ENCODE results near the gene IGSF8. TPM values are rescaled to one million over a fixed set of nuclear protein-coding genes. Genes with fewer than 3 reads are reported as not detected.

The IGSF8 gene
- total RNA-seq, 1 donor from 2014 or later: 42.8 TPM

- Histone ChIP-seq H3K4me2 (ENCODE audit: low read length) (no peak overlapping the region), H3K9ac (ENCODE audit: low read length) (no peak overlapping the region)
- no peak for FAIRE-seq
These were observed 13.6 kb downstream of the IGSF8 start for GRCh38 chr1:160084771-160085321.

GRCh38 chr1:160083968-160084770, 14.2 kb downstream of the IGSF8 start:
- Histone ChIP-seq H3K79me2 (ENCODE audit: insufficient read depth, low read length) (no peaks in the 10 kb centered on the region), H4K20me1 (ENCODE audit: insufficient read depth, low read length) (peaks cover 6% of the 10 kb centered on the region), H3K9me3 (ENCODE audit: insufficient read depth, low read depth, low read length) (no peaks in the 10 kb centered on the region), H3K4me1 (ENCODE audit: insufficient read depth, low read length) (peaks cover 6% of the 10 kb centered on the region), H2AFZ (ENCODE audit: low read depth, low read length) (peak overlapping the region; percentile 92), H3K36me3 (ENCODE audit: insufficient read depth, low read length) (no peaks in the 10 kb centered on the region), H3K9ac (ENCODE audit: low read length) (no peak overlapping the region), H3K27ac (ENCODE audit: low read depth, low read length) (no peak overlapping the region), H3K4me2 (ENCODE audit: low read length) (peak overlapping the region; percentile 83), H3K4me3 (ENCODE audit: insufficient read depth, low read depth, low read length) (peak overlapping the region; percentile 44), H3K27me3 (ENCODE audit: insufficient read depth, low read length) (peaks cover 43% of the 10 kb centered on the region)
- H3K27me3 Mint-ChIP-seq (ENCODE audit: low read depth, unreplicated experiment): peaks cover 74% of the 10 kb centered on the region
- DNase-seq (ENCODE audit: low read depth) (peak; percentile 17), FAIRE-seq (no peak)
- peaks cover 1% of the 10 kb centered on the region for H3K9me3 Mint-ChIP-seq (ENCODE audit: unreplicated experiment)
- TF ChIP-seq EZH2 (IDR thresholded peaks at IDR 0.05; ENCODE audit: insufficient read depth, low read length) (peak; percentile 45), CTCF (IDR thresholded peaks at IDR 0.05; ENCODE audit: insufficient read depth, low read depth, low read length) (peak; percentile 32)
- no peak overlapping the region for H3K27ac Mint-ChIP-seq (ENCODE audit: unreplicated experiment)
- H3K36me3 Mint-ChIP-seq (ENCODE audit: low read depth, unreplicated experiment): peaks cover 11% of the 10 kb centered on the region
- no peak overlapping the region for H3K4me3 Mint-ChIP-seq (ENCODE audit: unreplicated experiment)
- H3K4me1 Mint-ChIP-seq (ENCODE audit: low read depth, unreplicated experiment): no peaks in the 10 kb centered on the region

More at GRCh38 chr1:160084771-160085321, 13.6 kb downstream of the IGSF8 start:
- TF ChIP-seq CTCF (IDR thresholded peaks at IDR 0.05; ENCODE audit: insufficient read depth, low read depth, low read length) (no peak), EZH2 (IDR thresholded peaks at IDR 0.05; ENCODE audit: insufficient read depth, low read length) (no peak)
- H3K9me3 ChIP-seq (ENCODE audit: insufficient read depth, low read depth, low read length): no peaks in the 10 kb centered on the region
- peaks cover 42% of the 10 kb centered on the region for H3K27me3 ChIP-seq (ENCODE audit: insufficient read depth, low read length)
- H3K4me1 Mint-ChIP-seq (ENCODE audit: low read depth, unreplicated experiment): no peaks in the 10 kb centered on the region
- H3K4me3 Mint-ChIP-seq (ENCODE audit: unreplicated experiment): no peak overlapping the region
- no peaks in the 10 kb centered on the region for H3K79me2 ChIP-seq (ENCODE audit: insufficient read depth, low read length)
- no peak overlapping the region for H3K27ac ChIP-seq (ENCODE audit: low read depth, low read length)
- H3K9me3 Mint-ChIP-seq (ENCODE audit: unreplicated experiment): peaks cover 1% of the 10 kb centered on the region
- H2AFZ ChIP-seq (ENCODE audit: low read depth, low read length): no peak overlapping the region
- no peak overlapping the region for H3K27ac Mint-ChIP-seq (ENCODE audit: unreplicated experiment)
- no peaks in the 10 kb centered on the region for H3K36me3 ChIP-seq (ENCODE audit: insufficient read depth, low read length)
- no peak overlapping the region for H3K4me3 ChIP-seq (ENCODE audit: insufficient read depth, low read depth, low read length)
- DNase-seq (ENCODE audit: low read depth): no peak
- peaks cover 11% of the 10 kb centered on the region for H3K36me3 Mint-ChIP-seq (ENCODE audit: low read depth, unreplicated experiment)
- peaks cover 68% of the 10 kb centered on the region for H3K27me3 Mint-ChIP-seq (ENCODE audit: low read depth, unreplicated experiment)
- H3K4me1 ChIP-seq (ENCODE audit: insufficient read depth, low read length): peaks cover 6% of the 10 kb centered on the region
- peaks cover 6% of the 10 kb centered on the region for H4K20me1 ChIP-seq (ENCODE audit: insufficient read depth, low read length)

- Histone ChIP-seq H3K36me3 (ENCODE audit: insufficient read depth, low read length) (no peaks in the 10 kb centered on the region), H3K4me3 (ENCODE audit: insufficient read depth, low read depth, low read length) (no peak overlapping the region), H3K4me1 (ENCODE audit: insufficient read depth, low read length) (peaks cover 6% of the 10 kb centered on the region), H3K27ac (ENCODE audit: low read depth, low read length) (no peak overlapping the region), H3K9ac (ENCODE audit: low read length) (no peak overlapping the region), H3K9me3 (ENCODE audit: insufficient read depth, low read depth, low read length) (no peaks in the 10 kb centered on the region), H3K4me2 (ENCODE audit: low read length) (no peak overlapping the region), H4K20me1 (ENCODE audit: insufficient read depth, low read length) (peaks cover 6% of the 10 kb centered on the region), H2AFZ (ENCODE audit: low read depth, low read length) (no peak overlapping the region), H3K79me2 (ENCODE audit: insufficient read depth, low read length) (no peaks in the 10 kb centered on the region), H3K27me3 (ENCODE audit: insufficient read depth, low read length) (peaks cover 43% of the 10 kb centered on the region)
- Mint-ChIP-seq H3K36me3 (ENCODE audit: low read depth, unreplicated experiment) (peaks cover 4% of the 10 kb centered on the region), H3K27me3 (ENCODE audit: low read depth, unreplicated experiment) (peaks cover 73% of the 10 kb centered on the region), H3K4me1 (ENCODE audit: low read depth, unreplicated experiment) (no peaks in the 10 kb centered on the region), H3K9me3 (ENCODE audit: unreplicated experiment) (peaks cover 1% of the 10 kb centered on the region), H3K27ac (ENCODE audit: unreplicated experiment) (no peak overlapping the region), H3K4me3 (ENCODE audit: unreplicated experiment) (no peak overlapping the region)
- no peak for FAIRE-seq
- TF ChIP-seq CTCF (IDR thresholded peaks at IDR 0.05; ENCODE audit: insufficient read depth, low read depth, low read length) (no peak), EZH2 (IDR thresholded peaks at IDR 0.05; ENCODE audit: insufficient read depth, low read length) (no peak)
- no peak for DNase-seq (ENCODE audit: low read depth)
These were observed 15.5 kb downstream of the IGSF8 start for GRCh38 chr1:160082926-160083325.
